GM21515 (cell line): ENCODE data around the gene CCL2.
"Not testable (repeated sequence)": the region's sequence is repeated elsewhere in the genome, so short reads cannot be mapped to it uniquely, and the experiment has no call there.

Experiments used
- ATAC-seq: cut with Tn5 transposase; IDR thresholded peaks from one replicate; pipeline ENCODE4 v1.9.1; 2021; ENCODE audit not compliant: unreplicated experiment

CCL2 gene

GRCh38 chr17:34254651-34255380 is at the start of gene CCL2:
Gene CCL2 (plus strand): TSS chr17:34255285. CDS start chr17:34255350, 65 bp downstream.
- no peak for ATAC-seq

GRCh38 chr17:34205401-34205800 is 49.7 kb upstream of the CCL2 start:
- ATAC-seq, result no peak

GRCh38 chr17:34206569-34206968 is 48.5 kb upstream of the CCL2 start:
- no peak for ATAC-seq

- no peak for ATAC-seq
These were observed 47.5 kb upstream of the CCL2 start for GRCh38 chr17:34207572-34207971.

GRCh38 chr17:34218748-34219147 is 36.3 kb upstream of the CCL2 start:
- no peak for ATAC-seq

GRCh38 chr17:34219405-34219804 is 35.7 kb upstream of the CCL2 start:
- no peak for ATAC-seq

- no peak for ATAC-seq
These were observed 34.9 kb upstream of the CCL2 start for GRCh38 chr17:34220045-34220751.

- no peak for ATAC-seq
These were observed 34.2 kb upstream of the CCL2 start for GRCh38 chr17:34220752-34221395.

GRCh38 chr17:34221411-34221810 is 33.7 kb upstream of the CCL2 start:
- no peak for ATAC-seq

- ATAC-seq, result no peak
These were observed 32.2 kb upstream of the CCL2 start for GRCh38 chr17:34222722-34223497.

- no peak for ATAC-seq
These were observed 30.0 kb upstream of the CCL2 start for GRCh38 chr17:34225046-34225445.

GRCh38 chr17:34226011-34226743 is 28.9 kb upstream of the CCL2 start:
- no peak for ATAC-seq

GRCh38 chr17:34226744-34227034 is 28.4 kb upstream of the CCL2 start:
- no peak for ATAC-seq

- ATAC-seq, result not testable (repeated sequence)
These were observed 27.8 kb upstream of the CCL2 start for GRCh38 chr17:34227293-34227692.

GRCh38 chr17:34227707-34228106 is 27.4 kb upstream of the CCL2 start:
- ATAC-seq, result no peak

- no peak for ATAC-seq
These were observed 26.3 kb upstream of the CCL2 start for GRCh38 chr17:34228781-34229180.

- ATAC-seq, result no peak
These were observed 24.7 kb upstream of the CCL2 start for GRCh38 chr17:34230342-34230741.

GRCh38 chr17:34234616-34235015 is 20.5 kb upstream of the CCL2 start:
- no peak for ATAC-seq

GRCh38 chr17:34235389-34236028 is 19.6 kb upstream of the CCL2 start:
- no peak for ATAC-seq

GRCh38 chr17:34236281-34236892 is 18.7 kb upstream of the CCL2 start:
- ATAC-seq, result no peak
